ENCODE data around the gene AFF3. TPM values are rescaled to one million over a fixed set of nuclear protein-coding genes. Genes with fewer than 3 reads are reported as not detected.

Gene AFF3
- total RNA-seq, 2 donors from 2014 or later, result 4.7 to 10.6 TPM

DNA sequence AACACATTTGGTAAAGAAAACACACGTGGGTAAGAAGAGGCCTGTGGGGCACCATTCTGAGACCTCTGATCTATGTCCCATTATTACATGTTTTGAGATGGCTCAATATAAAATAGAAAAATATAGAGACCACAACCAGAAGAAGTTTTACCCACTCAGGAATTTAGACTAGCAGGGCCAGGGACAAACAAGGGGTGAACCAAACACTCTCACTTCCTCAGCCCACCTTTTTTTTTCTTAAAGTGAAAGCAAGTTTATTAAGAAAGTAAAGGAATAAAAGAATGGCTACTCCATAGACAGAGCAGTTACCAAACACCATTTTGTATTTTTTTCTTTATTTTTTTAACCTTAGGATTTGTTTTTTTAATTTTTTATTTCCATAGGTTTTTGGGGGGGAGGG, 533.5 kb downstream of the AFF3 start:
- intact Hi-C loops (cut with DNase I, micrococcal nuclease), result no loop called here
- ATAC-seq (no peak), DNase-seq (no peak)

DNA sequence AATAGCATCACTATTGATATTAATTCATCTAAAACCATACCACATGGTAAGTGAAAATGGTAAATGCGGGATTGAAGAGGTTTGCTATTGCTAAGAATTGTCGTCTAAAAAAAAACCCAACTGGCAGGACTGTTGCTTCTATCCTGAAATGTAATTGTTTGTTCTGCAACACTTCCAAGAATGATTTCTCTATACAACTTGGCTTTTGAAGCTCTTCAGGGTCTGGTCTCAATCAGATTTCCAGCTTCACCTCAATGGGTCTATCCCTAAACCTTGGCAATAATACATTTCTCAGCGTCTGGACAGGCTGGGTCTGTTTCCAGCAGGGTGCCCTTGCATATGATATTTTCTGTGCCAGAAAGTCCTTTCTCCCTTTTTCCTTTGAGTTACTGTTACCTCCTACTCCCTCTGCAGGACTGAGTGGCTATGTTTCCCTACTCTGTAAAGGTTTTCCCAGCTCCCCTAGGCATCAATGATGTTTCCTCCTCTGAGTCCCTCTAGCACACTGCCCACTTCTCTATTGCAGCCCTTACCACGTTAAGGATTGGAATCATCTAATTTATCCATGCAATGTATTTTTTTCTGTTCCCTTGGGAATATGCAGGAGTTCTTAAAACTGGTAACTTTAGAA, 534.4 kb downstream of the AFF3 start:
- no peak for DNase-seq
- no peak for ATAC-seq
- intact Hi-C loops (cut with DNase I, micrococcal nuclease), result no loop called here

DNA sequence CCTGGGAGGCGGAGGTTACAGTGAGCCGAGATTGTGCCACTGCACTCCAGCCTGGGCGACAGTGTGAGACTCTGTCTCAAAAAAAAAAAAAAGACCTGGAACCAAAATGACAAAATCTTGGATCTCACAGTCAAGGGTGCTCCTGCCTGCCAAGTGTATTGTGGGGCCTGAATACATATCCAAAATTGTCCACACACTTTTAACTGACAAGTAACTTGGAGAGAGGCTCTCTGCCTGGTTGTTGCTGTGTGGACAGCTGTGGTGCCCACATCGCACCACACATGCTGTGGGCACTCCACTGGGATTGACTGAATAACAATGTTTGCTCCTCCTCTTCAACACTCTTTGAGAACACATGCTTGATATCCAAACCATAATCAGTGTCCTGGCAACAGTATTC, 534.9 kb downstream of the AFF3 start:
- no peak for DNase-seq
- intact Hi-C loops (cut with DNase I, micrococcal nuclease), result no loop called here
- no peak for ATAC-seq

DNA sequence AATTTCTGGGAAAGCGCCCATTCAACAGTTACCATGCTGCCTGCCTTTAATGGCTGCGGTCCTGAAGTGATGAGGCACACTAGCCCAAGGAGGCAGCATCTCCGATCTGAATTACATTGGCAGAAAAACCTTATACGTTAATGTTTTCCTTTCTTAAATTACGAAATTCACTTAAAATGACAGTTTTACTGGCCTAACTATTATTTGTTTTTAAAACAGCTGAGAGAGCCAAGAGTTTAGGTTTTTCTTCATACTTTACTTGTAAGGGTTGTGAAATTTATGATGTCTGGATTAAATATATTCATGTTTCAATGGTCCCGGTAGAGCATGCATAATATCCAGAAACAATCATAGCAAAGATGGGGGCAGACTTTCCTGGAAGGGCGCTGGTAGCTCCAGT, 537.4 kb downstream of the AFF3 start:
- ATAC-seq, result no peak
- intact Hi-C loops (cut with DNase I, micrococcal nuclease), result no loop called here

GRCh38 chr2:99602476-99602875, 539.9 kb downstream of the AFF3 start:
- DNase-seq (no peak), ATAC-seq (no peak)
- intact Hi-C loops (cut with DNase I, micrococcal nuclease), result no loop called here

More for the DNA sequence above, 537.4 kb downstream of the AFF3 start:
- no peak for DNase-seq

DNA sequence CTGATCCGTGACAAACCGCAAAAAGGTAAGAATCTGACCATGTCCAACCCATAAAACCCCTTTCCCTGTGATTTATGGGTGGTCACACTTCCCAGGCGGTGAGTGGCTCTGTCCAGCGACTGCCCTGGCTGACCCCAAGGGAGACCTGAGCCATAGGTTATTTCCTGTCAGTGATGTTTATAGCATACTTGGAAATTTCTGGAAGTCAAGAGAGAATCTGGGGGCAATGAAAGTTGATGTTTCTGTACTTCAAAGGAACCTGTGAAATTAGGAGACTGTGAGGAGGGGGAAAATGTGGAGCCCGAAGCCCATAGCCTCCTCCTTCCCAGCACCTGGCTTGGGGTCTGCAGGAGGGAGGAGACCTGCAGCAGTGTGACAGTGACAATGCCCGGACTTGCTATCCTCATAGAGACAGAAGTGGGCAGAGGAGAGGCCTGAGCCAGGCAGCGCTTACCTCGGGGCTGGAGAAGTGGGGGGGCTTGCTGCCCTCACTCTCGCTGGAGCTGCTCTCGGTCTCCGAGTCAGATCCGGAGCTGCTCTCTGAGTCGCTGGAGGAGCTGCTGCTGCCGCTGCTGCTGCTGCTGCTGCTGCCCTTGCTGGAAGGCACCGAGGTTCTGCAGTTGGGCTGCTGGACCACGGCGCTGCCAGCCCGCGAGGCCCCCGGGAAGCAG, 541.3 kb downstream of the AFF3 start:
- DNase-seq (no peak), ATAC-seq (no peak)
- intact Hi-C loops (cut with DNase I, micrococcal nuclease), result no loop called here

GRCh38 chr2:99598441-99598840, 543.9 kb downstream of the AFF3 start:
- intact Hi-C loops (cut with DNase I, micrococcal nuclease), result no loop called here
- ATAC-seq (no peak), DNase-seq (no peak)

GRCh38 chr2:99597616-99598015, 544.8 kb downstream of the AFF3 start:
- no peak for ATAC-seq
- no peak for DNase-seq
- intact Hi-C loops (cut with DNase I, micrococcal nuclease), result no loop called here

GRCh38 chr2:99595373-99595772, 547.0 kb downstream of the AFF3 start:
- DNase-seq, result no peak
- intact Hi-C loops (cut with DNase I, micrococcal nuclease), result no loop called here

GRCh38 chr2:99593692-99594427, 548.5 kb downstream of the AFF3 start:
- DNase-seq (no peak), ATAC-seq (no peak)
- intact Hi-C loops (cut with DNase I, micrococcal nuclease), result no loop called here

More at GRCh38 chr2:99595373-99595772, 547.0 kb downstream of the AFF3 start:
- ATAC-seq, result no peak

- DNase-seq (no peak), ATAC-seq (no peak)
- intact Hi-C loops (cut with DNase I, micrococcal nuclease), result no loop called here
These were observed 565.6 kb downstream of the AFF3 start for GRCh38 chr2:99576775-99577174.

DNA sequence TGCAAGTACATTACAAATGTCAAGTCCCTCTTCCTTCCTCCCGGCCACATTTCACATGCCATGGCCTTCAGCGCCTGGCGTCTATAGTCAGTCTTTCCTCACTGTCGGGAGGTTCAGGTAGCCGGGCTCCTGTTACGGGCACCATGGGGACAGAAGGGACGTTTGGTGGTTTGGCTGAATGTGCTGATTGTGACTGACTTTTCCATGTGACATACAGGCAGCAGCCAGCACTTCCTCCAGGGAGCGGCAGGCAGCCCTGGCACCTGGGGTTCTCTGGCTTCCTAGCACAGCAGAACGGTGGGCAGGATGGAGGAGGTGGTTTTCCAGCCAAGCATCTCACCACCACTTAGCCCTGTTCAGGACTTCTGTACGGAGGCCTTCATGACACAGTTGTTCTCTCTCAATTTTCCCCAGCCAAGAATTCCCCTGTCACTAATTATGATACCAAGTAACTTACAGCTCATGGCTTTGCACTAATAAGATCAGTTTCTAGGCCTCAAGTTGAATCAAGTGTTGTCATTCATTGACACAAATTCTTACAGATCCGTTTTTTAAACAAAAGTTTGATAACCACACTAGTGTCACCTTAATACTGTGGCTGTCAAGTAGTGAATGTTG, 568.6 kb downstream of the AFF3 start:
- intact Hi-C loops (cut with DNase I, micrococcal nuclease), result no loop called here
- DNase-seq, result no peak
- no peak for ATAC-seq

- intact Hi-C loops (cut with DNase I, micrococcal nuclease), result no loop called here
- ATAC-seq (no peak), DNase-seq (no peak)
These were observed 569.8 kb downstream of the AFF3 start for GRCh38 chr2:99572373-99573164.

DNA sequence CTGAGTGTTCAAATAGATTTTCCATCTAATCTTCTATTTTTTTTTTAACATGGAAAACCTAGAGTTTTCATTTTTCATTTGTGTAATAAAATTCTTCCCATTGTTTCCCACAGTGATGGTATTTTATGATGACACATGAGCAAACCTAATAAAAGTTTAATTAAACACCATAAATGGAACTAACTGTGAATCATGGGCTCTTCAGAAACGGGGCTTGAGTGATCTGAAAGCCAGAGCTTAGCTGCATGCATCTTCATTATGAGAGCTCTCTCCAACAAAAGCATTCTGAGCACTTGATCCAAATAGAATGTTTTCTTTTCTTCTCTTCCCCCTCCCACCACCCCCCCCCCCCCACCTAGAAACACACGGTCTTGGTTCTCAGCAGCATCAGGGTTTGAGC, 570.4 kb downstream of the AFF3 start:
- ATAC-seq (no peak), DNase-seq (no peak)
- intact Hi-C loops (cut with DNase I, micrococcal nuclease), result no loop called here

DNA sequence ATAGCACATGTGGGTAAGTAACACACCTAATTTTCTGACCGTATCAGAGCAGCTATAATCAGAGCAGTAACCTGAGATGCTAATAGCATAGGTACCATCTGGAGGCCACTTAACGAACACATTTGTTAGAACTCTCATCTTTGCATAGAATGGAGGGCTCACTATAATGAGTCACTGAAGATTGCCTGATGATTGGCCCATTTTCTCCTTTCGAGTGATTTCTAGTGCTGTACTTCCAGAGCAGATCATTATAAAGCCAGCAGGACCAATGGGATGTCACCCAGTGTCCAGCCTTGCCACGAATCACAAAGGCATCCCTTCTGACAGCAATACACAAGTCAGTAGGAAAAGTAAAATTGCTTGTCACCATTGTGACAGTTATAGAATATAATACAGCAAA, 570.9 kb downstream of the AFF3 start:
- intact Hi-C loops (cut with DNase I, micrococcal nuclease), result no loop called here
- no peak for DNase-seq
- ATAC-seq, result no peak

GRCh38 chr2:99571021-99571420, 571.4 kb downstream of the AFF3 start:
- DNase-seq, result no peak
- intact Hi-C loops (cut with DNase I, micrococcal nuclease), result no loop called here
- ATAC-seq, result no peak

GRCh38 chr2:99569386-99569785, 573.0 kb downstream of the AFF3 start:
- intact Hi-C loops (cut with DNase I, micrococcal nuclease), result no loop called here
- no peak for DNase-seq
- ATAC-seq, result no peak

GRCh38 chr2:99565227-99565626, 577.2 kb downstream of the AFF3 start:
- DNase-seq (no peak), ATAC-seq (no peak)
- intact Hi-C loops (cut with DNase I, micrococcal nuclease), result no loop called here

DNA sequence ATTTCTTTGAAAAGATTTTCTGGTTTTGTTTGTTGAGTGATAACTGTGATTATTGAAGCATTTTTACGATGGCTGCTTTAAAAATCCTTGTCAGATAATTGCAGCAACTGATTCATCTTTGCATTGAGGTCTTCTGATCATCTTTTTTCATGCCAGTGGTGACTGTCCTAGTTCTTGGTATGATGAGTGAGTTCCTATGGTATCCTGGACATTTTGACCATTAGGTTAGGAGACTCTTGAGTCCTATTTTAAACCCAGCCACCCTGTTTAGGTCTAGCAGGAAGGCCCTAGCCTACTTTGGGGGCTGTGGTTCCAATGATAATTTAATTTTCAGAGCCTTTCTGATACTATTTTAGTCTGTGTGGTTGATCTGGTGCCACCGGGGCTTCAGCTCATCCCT, 579.9 kb downstream of the AFF3 start:
- intact Hi-C loops (cut with DNase I, micrococcal nuclease), result loop anchor here in 1 of 2 donors (5.0 kb wide), 1 partner anchor 680 kb away; no protein-coding TSS in a partner anchor
- no peak for ATAC-seq
- no peak for DNase-seq

All from left colon (tissue), 2 donors.